Activated CD4-positive, alpha-beta T cell treated with anti-CD3 and anti-CD28 coated beads, Interleukin-2, amount 10 ng/mL, durations not matched to agents 7 days and 5 days (primary cell): Measurements from ENCODE around the gene TBRG4. TPM values are rescaled to one million over a fixed set of nuclear protein-coding genes. Genes with fewer than 3 reads are reported as not detected.
"Not testable (repeated sequence)": the region's sequence is repeated elsewhere in the genome, so short reads cannot be mapped to it uniquely, and the experiment has no call there.

Source experiments
- CTCF ChIA-PET: fragments of 350-600 bp; sonication (Branson Sonifier 250); formaldehyde crosslinking; loops from one replicate; lab custom pipeline; 2021; ENCODE audit warnings: antibody characterized with exemption; lab: Charles Lee
- POLR2A ChIA-PET: fragments of 350-600 bp; sonication (Branson Sonifier 250); formaldehyde crosslinking; loops from one replicate; lab custom pipeline; 2021; ENCODE audit warnings: antibody characterized with exemption; lab: Charles Lee
- DNase-seq: peaks from one replicate; pipeline ENCODE4 v3.0.0-alpha.2; 2020
- H3K27ac Mint-ChIP-seq: one replicate; pipeline ENCODE4 v1.8.0; 2021; ENCODE audit warnings: mild to moderate bottlenecking, moderate library complexity, mixed read lengths
- H3K27me3 Mint-ChIP-seq: one replicate; pipeline ENCODE4 v1.8.0; 2021; ENCODE audit warnings: mixed read lengths
- H3K36me3 Mint-ChIP-seq: one replicate; pipeline ENCODE4 v1.8.0; 2021; ENCODE audit warnings: low read depth, mixed read lengths
- H3K4me1 Mint-ChIP-seq: one replicate; pipeline ENCODE4 v1.8.0; 2021; ENCODE audit warnings: mixed read lengths
- H3K4me3 Mint-ChIP-seq: one replicate; pipeline ENCODE4 v1.8.0; 2021; ENCODE audit warnings: mild to moderate bottlenecking, moderate library complexity, mixed read lengths
- H3K9me3 Mint-ChIP-seq: one replicate; pipeline ENCODE4 v1.8.0; 2021; ENCODE audit warnings: mixed read lengths
- total RNA-seq, 2 experiments: library from RNA; stranded (reverse); gene quantifications; one replicate each; pipeline ENCODE4 v1.2.3, GENCODE V29; 2021

Gene TBRG4
- 100 to 1,000 TPM in 1 of 2 experiments, 10 to 100 TPM in 1; 98.9 to 102 TPM for total RNA-seq

- ChIA-PET POLR2A (interaction anchor here (0.7 kb wide), 1 partner anchor 131 kb away, joined by 4 read pairs; no protein-coding TSS in a partner anchor), CTCF (interaction anchor here (0.8 to 3.6 kb wide), 5 partner anchors 11 to 264 kb away, joined by 3 to 17 read pairs (median 7); partner anchors contain the start of gene H2AZ2)
- H3K27ac Mint-ChIP-seq: peak within 1 kb of the TSS; percentile 94
- H3K4me1 Mint-ChIP-seq: peaks cover 41% of the 10 kb centered on the region
- H3K27me3 Mint-ChIP-seq: peaks cover 20% of the 10 kb centered on the region
- DNase-seq: peak; percentile 95
- no peaks in the 10 kb centered on the region for H3K9me3 Mint-ChIP-seq
- H3K36me3 Mint-ChIP-seq: peaks cover 22% of the 10 kb centered on the region
- peak within 1 kb of the TSS; percentile 82 for H3K4me3 Mint-ChIP-seq
Observed at GRCh38 chr7:45111298-45112223, at the start of gene TBRG4. Gene TBRG4, minus strand, starts transcription at chr7:45111697. Its CDS starts 2,460 bp downstream, at chr7:45109237.

GRCh38 chr7:45161138-45161537, 49.6 kb upstream of the TBRG4 start:
- H3K36me3 Mint-ChIP-seq: no peaks in the 10 kb centered on the region
- H3K27me3 Mint-ChIP-seq: peaks cover 31% of the 10 kb centered on the region
- no peak overlapping the region for H3K27ac Mint-ChIP-seq
- peaks cover 5% of the 10 kb centered on the region for H3K9me3 Mint-ChIP-seq
- H3K4me1 Mint-ChIP-seq: peaks cover 14% of the 10 kb centered on the region
- DNase-seq: no peak
- ChIA-PET POLR2A (interaction anchor here (0.7 kb wide), 1 partner anchor 12 kb away, joined by 5 read pairs; no protein-coding TSS in a partner anchor), CTCF (no interaction called here)
- no peak overlapping the region for H3K4me3 Mint-ChIP-seq

GRCh38 chr7:45160417-45160881, 49.0 kb upstream of the TBRG4 start:
- peaks cover 5% of the 10 kb centered on the region for H3K9me3 Mint-ChIP-seq
- ChIA-PET CTCF (no interaction called here), POLR2A (no interaction called here)
- H3K27me3 Mint-ChIP-seq: peaks cover 29% of the 10 kb centered on the region
- no peak overlapping the region for H3K27ac Mint-ChIP-seq
- H3K4me1 Mint-ChIP-seq: peaks cover 14% of the 10 kb centered on the region
- no peak overlapping the region for H3K4me3 Mint-ChIP-seq
- no peak for DNase-seq
- H3K36me3 Mint-ChIP-seq: no peaks in the 10 kb centered on the region

- Mint-ChIP-seq H3K36me3 (no peaks in the 10 kb centered on the region), H3K4me1 (peaks cover 14% of the 10 kb centered on the region), H3K27ac (no peak overlapping the region), H3K4me3 (no peak overlapping the region), H3K27me3 (peaks cover 23% of the 10 kb centered on the region), H3K9me3 (peaks cover 2% of the 10 kb centered on the region)
- POLR2A ChIA-PET: no interaction called here
- DNase-seq: no peak
- CTCF ChIA-PET: interaction anchor here (2.6 kb wide), 1 partner anchor 101 kb away, joined by 12 read pairs; no protein-coding TSS in a partner anchor
Observed at GRCh38 chr7:45159296-45159695, 47.8 kb upstream of the TBRG4 start.

GRCh38 chr7:45158471-45158870, 47.0 kb upstream of the TBRG4 start:
- H3K4me1 Mint-ChIP-seq: peaks cover 14% of the 10 kb centered on the region
- DNase-seq: no peak
- H3K36me3 Mint-ChIP-seq: no peaks in the 10 kb centered on the region
- ChIA-PET POLR2A (no interaction called here), CTCF (interaction anchor here (2.6 kb wide), 1 partner anchor 102 kb away, joined by 12 read pairs; no protein-coding TSS in a partner anchor)
- no peak overlapping the region for H3K4me3 Mint-ChIP-seq
- H3K27ac Mint-ChIP-seq: no peak overlapping the region
- H3K27me3 Mint-ChIP-seq: peaks cover 23% of the 10 kb centered on the region
- peaks cover under 1% of the 10 kb centered on the region for H3K9me3 Mint-ChIP-seq

GRCh38 chr7:45157653-45158401, 46.3 kb upstream of the TBRG4 start, which contains the start of gene RAMP3:
Gene RAMP3, plus strand, starts transcription at chr7:45157791. Its CDS starts 38 bp downstream, at chr7:45157829.
- POLR2A ChIA-PET: no interaction called here

GRCh38 chr7:45157286-45157652, 45.8 kb upstream of the TBRG4 start:
- no peaks in the 10 kb centered on the region for H3K9me3 Mint-ChIP-seq
- no peaks in the 10 kb centered on the region for H3K36me3 Mint-ChIP-seq
- peaks cover 14% of the 10 kb centered on the region for H3K4me1 Mint-ChIP-seq
- no peak overlapping the region for H3K27ac Mint-ChIP-seq
- H3K4me3 Mint-ChIP-seq: no peak overlapping the region
- DNase-seq: no peak
- peaks cover 23% of the 10 kb centered on the region for H3K27me3 Mint-ChIP-seq
- POLR2A ChIA-PET: no interaction called here
- CTCF ChIA-PET: interaction anchor here (2.6 kb wide), 1 partner anchor 103 kb away, joined by 12 read pairs; no protein-coding TSS in a partner anchor

More at GRCh38 chr7:45157653-45158401, 46.3 kb upstream of the TBRG4 start, which contains the start of gene RAMP3:
- Mint-ChIP-seq H3K4me1 (peaks cover 14% of the 10 kb centered on the region), H3K36me3 (no peaks in the 10 kb centered on the region), H3K9me3 (no peaks in the 10 kb centered on the region), H3K27ac (no peak within 1 kb of the TSS), H3K4me3 (no peak within 1 kb of the TSS), H3K27me3 (peaks cover 23% of the 10 kb centered on the region)
- no peak for DNase-seq
- CTCF ChIA-PET: interaction anchor here (2.6 kb wide), 1 partner anchor 103 kb away, joined by 12 read pairs; no protein-coding TSS in a partner anchor

- no peak for DNase-seq
- H3K9me3 Mint-ChIP-seq: no peaks in the 10 kb centered on the region
- peaks cover 14% of the 10 kb centered on the region for H3K4me1 Mint-ChIP-seq
- H3K36me3 Mint-ChIP-seq: no peaks in the 10 kb centered on the region
- CTCF ChIA-PET: interaction anchor here (0.9 to 2.6 kb wide), 2 partner anchors 104 kb away, joined by 3 to 12 read pairs; no protein-coding TSS in a partner anchor
- no peak overlapping the region for H3K4me3 Mint-ChIP-seq
- no peak overlapping the region for H3K27ac Mint-ChIP-seq
- POLR2A ChIA-PET: no interaction called here
- H3K27me3 Mint-ChIP-seq: peaks cover 23% of the 10 kb centered on the region
Observed at GRCh38 chr7:45156516-45157272, 45.2 kb upstream of the TBRG4 start.

GRCh38 chr7:45155941-45156340, 44.4 kb upstream of the TBRG4 start:
- Mint-ChIP-seq H3K4me1 (peaks cover 11% of the 10 kb centered on the region), H3K9me3 (no peaks in the 10 kb centered on the region), H3K27me3 (peaks cover 23% of the 10 kb centered on the region), H3K4me3 (no peak overlapping the region), H3K27ac (no peak overlapping the region), H3K36me3 (no peaks in the 10 kb centered on the region)
- CTCF ChIA-PET: interaction anchor here (0.7 to 0.9 kb wide), 2 partner anchors 103 to 105 kb away, joined by 3 to 4 read pairs; no protein-coding TSS in a partner anchor
- POLR2A ChIA-PET: no interaction called here
- DNase-seq: no peak

GRCh38 chr7:45155357-45155900, 43.9 kb upstream of the TBRG4 start:
- H3K4me1 Mint-ChIP-seq: peaks cover 8% of the 10 kb centered on the region
- DNase-seq: no peak
- no peak overlapping the region for H3K27ac Mint-ChIP-seq
- H3K27me3 Mint-ChIP-seq: peaks cover 23% of the 10 kb centered on the region
- H3K36me3 Mint-ChIP-seq: no peaks in the 10 kb centered on the region
- ChIA-PET CTCF (interaction anchor here (0.6 to 0.9 kb wide), 3 partner anchors 104 to 288 kb away, joined by 3 to 5 read pairs (median 4); no protein-coding TSS in a partner anchor), POLR2A (interaction anchor here (0.6 kb wide), 1 partner anchor 182 kb away, joined by 3 read pairs; no protein-coding TSS in a partner anchor)
- H3K9me3 Mint-ChIP-seq: no peaks in the 10 kb centered on the region
- no peak overlapping the region for H3K4me3 Mint-ChIP-seq

- DNase-seq, H3K4me1 Mint-ChIP-seq, H3K4me3 Mint-ChIP-seq, POLR2A ChIA-PET, H3K9me3 Mint-ChIP-seq, H3K36me3 Mint-ChIP-seq, H3K27ac Mint-ChIP-seq: not testable (repeated sequence)
- peaks cover 17% of the 10 kb centered on the region for H3K27me3 Mint-ChIP-seq
- CTCF ChIA-PET: interaction anchor here (0.7 to 1.5 kb wide), 4 partner anchors 73 to 115 kb away, joined by 3 to 5 read pairs (median 4); no protein-coding TSS in a partner anchor
Observed at GRCh38 chr7:45153861-45154260, 42.4 kb upstream of the TBRG4 start.
